Astrocyte of the cerebellum (primary cell): ENCODE measurements around the gene AHI1.
A peak's percentile ranks its signal among the peaks of the same experiment; 100 is the strongest.

Experiments
- DNase-seq: peaks from one replicate; pipeline ENCODE4 v3.0.0-alpha.2; 2011; ENCODE audit warnings: low read depth
- H3K4me3 ChIP-seq: 2 replicates; pipeline ENCODE4 v1.5.1; 2011; ENCODE audit warnings: mild to moderate bottlenecking, low read depth, low read length, moderate library complexity
- in situ Hi-C: cut with HindIII; loops from 2 replicates; pipeline ENCODE4 v1.10.0; 2017; ENCODE audit warnings: low sequenced_read_pairs
- TF ChIP-seq, protein P1 (sequence below): IDR thresholded peaks from 2 replicates; pipeline ENCODE4 v1.5.1; 2012; ENCODE audit warnings: low read length, low read depth, moderate library complexity, mild to moderate bottlenecking; ENCODE audit errors: missing control alignments

Gene AHI1

DNA sequence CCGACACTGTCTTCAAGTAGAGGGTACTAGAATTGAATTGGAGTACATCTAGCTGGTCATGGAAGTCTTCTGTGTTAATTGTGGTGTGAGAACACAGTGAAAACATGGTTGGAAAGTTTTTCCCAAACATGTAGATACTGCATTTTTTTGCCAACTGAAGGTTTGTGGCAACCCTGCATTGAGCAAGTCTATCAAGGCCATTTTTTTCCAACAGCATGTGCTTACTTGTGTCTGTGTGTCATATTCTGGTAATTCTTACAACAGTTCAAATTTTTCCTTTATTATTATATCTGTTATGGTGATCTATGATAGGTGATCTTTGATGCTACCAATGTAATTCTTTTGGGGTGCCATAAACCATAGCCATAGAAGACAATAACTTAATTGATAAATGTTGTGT is 169.4 kb downstream of the AHI1 start:
- H3K4me3 ChIP-seq = no peak overlapping the region
- DNase-seq = no peak
- in situ Hi-C loops = no loop called here
- TF ChIP-seq, protein P1, sequence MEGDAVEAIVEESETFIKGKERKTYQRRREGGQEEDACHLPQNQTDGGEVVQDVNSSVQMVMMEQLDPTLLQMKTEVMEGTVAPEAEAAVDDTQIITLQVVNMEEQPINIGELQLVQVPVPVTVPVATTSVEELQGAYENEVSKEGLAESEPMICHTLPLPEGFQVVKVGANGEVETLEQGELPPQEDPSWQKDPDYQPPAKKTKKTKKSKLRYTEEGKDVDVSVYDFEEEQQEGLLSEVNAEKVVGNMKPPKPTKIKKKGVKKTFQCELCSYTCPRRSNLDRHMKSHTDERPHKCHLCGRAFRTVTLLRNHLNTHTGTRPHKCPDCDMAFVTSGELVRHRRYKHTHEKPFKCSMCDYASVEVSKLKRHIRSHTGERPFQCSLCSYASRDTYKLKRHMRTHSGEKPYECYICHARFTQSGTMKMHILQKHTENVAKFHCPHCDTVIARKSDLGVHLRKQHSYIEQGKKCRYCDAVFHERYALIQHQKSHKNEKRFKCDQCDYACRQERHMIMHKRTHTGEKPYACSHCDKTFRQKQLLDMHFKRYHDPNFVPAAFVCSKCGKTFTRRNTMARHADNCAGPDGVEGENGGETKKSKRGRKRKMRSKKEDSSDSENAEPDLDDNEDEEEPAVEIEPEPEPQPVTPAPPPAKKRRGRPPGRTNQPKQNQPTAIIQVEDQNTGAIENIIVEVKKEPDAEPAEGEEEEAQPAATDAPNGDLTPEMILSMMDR = no peak

DNA sequence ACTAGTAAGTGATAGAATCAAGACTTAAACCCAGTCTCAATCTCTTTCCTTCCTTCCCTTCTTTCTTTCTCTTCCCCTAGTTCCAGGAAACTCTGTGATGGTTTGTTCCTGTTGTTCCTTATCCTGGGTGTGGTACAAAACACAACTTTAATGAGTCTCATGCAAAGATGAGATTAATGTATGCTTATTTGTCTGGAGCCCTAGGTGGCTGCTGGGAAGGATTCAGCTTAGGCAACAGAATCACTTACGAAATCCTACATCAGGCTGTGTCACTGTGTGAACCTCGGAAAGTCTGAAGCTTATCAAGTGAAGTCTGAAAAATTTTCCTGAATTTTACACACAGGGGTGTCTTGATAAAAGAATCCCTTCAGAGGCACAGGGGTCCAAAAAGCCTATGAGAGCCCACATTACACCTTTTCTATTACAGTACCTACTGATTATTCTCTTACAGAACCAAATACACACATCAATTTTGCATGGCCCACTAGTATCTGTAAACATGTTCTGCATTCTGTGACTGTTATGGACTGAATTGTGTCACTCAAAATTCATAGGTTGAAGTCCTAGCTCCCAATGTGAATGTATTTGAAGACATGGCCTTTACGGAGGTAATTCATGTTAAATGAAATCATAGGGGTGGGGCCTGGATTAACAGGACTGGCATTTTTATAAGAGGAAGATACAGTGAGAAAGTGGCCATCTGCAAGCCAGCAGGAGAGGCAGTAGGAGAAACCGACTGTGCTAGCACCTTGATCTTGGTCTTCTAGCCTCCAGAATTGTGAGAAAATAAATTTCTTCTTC is 171.7 kb downstream of the AHI1 start:
- no peak for DNase-seq
- in situ Hi-C loops = no loop called here
- TF ChIP-seq, protein P1 = no peak
- H3K4me3 ChIP-seq = no peak overlapping the region

GRCh38 chr6:135324531-135324930 is 173.0 kb downstream of the AHI1 start:
- TF ChIP-seq, protein P1 = no peak
- in situ Hi-C loops = no loop called here
- no peak for DNase-seq
- H3K4me3 ChIP-seq = no peak overlapping the region

DNA sequence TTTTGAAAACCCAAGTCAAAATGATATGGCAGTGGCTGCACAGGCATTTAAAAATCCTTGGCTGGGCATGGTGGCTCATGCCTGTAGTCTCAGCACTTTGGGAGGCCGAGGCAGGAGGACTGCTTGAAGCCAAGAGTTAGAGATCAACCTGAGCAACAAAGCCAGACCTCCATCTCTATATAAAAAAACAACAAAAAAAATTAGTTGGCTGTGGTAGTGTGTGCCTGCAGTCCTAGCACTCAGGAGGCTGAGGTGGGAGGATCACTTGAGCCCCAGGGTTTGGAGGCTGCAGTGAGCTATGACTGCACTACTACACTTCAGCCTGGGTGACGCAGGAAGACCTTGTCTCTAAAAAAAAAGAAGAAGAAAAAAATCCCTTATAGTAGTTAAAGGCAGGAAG is 173.6 kb downstream of the AHI1 start:
- TF ChIP-seq, protein P1 = no peak
- in situ Hi-C loops = no loop called here
- no peak for DNase-seq
- H3K4me3 ChIP-seq = no peak overlapping the region

GRCh38 chr6:135323202-135323668 is 174.3 kb downstream of the AHI1 start:
- TF ChIP-seq, protein P1 = no peak
- peak; percentile 20 for DNase-seq
- in situ Hi-C loops = no loop called here
- H3K4me3 ChIP-seq = no peak overlapping the region

GRCh38 chr6:135322427-135323201 is 174.9 kb downstream of the AHI1 start:
- no peak for DNase-seq
- TF ChIP-seq, protein P1 = no peak
- no peak overlapping the region for H3K4me3 ChIP-seq
- in situ Hi-C loops = no loop called here
